Stimulated activated CD8-positive, alpha-beta memory T cell treated with anti-CD3 and anti-CD28 coated beads, Interleukin-2, amount 100 ng/mL, for 48 hours (primary cell): Measurements from ENCODE around the gene COL7A1.
"Not testable (repeated sequence)": the region's sequence is repeated elsewhere in the genome, so short reads cannot be mapped to it uniquely, and the experiment has no call there.

Experiments used
- DNase-seq, 2 donors: peaks; one replicate each; pipeline ENCODE4 v3.0.0-alpha.2; 2020; ENCODE audit warnings: low read depth in 2 of 2

COL7A1 gene

DNA sequence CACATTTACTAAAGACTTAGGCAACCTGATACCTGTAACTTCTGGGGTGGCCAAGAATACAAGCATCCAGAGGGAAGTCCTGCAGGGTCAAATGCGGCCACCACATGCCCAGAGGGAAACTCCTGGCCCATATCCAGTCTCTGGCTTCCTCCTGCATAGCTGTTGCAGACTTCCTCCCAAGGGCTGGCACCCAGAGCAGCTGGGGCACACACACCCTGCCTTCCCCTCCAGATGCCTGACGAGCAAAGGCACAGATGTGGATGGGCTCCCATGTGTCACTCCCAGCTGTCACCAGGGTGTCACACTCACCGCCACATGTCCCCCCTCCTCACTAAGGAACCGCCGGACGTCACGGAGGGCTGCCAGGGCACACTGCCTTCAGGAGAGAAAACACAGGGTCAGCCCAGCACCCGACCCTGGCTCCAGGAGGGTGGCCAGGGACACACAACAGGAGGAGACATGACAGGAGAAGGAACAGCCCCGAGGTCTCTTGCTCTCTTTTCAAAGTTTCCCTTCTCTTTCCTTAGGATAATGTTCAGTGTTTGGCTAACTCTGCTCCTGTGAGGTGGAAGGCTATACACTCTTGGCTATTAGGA is 51.8 kb downstream of the COL7A1 start:
- no peak for DNase-seq

- DNase-seq, result no peak
These were observed 56.7 kb downstream of the COL7A1 start for GRCh38 chr3:48538451-48538850.

DNA sequence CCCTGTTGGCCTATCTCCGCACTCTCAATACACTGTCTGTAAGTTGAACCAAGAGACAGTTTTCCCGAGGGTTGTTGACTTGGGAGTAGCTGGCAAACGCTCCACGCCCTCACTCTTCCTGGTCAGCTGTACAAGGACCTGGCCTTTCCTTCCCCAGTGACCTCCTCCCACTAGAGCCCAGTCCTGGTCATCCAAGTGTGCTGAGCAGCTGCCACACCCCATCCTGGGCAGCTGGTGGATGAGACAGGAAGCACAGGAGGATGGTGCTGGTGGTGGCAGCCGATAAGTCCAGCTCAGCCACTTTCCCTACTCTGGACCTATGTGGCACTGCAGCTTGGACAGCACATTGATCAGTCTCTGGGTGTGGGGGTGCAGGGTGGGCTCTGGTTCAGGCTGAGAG is 58.3 kb downstream of the COL7A1 start:
- DNase-seq, result no peak

DNA sequence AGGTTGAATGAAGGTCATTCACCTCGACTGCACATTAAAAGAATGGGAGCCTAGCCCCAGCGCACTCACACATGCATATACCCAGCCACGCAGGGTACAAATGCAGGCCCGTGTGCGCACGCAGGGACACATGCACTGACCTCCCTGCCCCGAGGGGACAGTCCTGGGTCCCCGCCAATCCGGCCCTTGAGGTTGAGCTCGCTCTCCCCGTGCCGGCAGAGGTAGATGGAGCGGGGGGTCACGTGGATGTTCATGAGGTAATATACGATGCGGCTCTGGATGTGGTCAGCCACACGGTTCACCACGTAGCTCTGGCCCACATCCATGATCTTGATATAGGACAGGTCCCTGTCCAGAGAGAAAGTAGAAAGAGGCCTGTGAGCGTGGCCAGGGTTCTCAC is 59.0 kb downstream of the COL7A1 start:
- DNase-seq, result no peak

DNA sequence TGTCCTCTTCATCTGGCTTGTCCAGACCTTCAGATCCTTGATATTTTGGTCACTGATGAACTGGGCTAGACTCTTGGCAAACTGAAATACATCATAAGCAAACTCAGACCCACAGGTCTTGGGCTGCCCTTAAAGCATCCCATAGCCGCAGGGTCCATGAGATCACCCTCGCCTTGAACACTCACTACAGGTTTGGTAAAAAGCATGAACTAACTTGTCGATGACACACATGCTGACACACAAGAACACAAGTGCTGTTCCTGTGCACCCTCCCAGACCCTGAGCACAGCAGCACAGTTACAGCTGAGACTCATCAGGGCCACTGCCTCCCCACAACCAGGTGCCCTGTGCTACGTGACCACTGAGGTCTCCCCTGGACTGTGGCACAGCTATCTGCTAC is 59.6 kb downstream of the COL7A1 start:
- DNase-seq, result no peak

GRCh38 chr3:48532977-48533337 is 62.2 kb downstream of the COL7A1 start:
- DNase-seq, result no peak

- no peak for DNase-seq
These were observed 62.7 kb downstream of the COL7A1 start for GRCh38 chr3:48532271-48532976.

DNA sequence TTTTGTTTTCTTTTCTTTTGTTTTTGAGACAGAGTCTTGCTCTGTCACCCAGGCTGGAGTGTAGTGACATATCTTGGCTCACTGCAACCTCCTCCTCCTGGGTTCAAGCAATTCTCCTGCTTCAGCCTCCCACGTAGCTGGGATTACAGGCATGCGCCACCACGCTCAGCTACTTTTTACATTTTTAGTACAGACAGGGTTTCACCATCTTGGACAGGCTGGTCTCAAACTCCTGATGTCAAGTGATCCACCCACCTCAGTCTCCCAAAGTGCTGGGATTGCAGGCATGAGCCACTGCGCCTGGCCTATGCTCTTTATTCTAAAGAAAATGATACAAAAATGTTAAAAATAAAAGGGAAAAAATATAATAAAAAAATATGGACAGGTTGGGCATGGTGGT is 64.4 kb downstream of the COL7A1 start:
- DNase-seq, result not testable (repeated sequence)

GRCh38 chr3:48528754-48529153 is 66.4 kb downstream of the COL7A1 start:
- no peak for DNase-seq

DNA sequence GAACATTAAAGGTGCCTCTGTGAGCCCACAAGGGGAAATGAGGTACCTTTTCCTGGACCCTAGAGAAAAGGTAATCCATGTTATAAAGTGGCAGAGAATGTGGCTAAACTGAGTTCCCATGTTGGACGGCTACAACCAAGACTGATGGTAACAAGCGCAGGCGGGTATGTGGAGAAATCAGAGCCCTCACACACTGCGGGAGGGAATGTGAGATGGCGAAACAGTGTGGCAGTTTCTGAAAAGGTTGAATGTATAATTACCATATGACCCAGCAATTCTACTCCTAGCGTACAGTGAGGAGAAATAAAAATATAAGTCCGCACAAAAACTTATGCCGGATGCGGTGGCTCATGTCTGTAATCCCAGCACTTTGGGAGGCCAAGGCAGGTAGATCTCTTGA is 67.1 kb downstream of the COL7A1 start:
- no peak for DNase-seq

DNA sequence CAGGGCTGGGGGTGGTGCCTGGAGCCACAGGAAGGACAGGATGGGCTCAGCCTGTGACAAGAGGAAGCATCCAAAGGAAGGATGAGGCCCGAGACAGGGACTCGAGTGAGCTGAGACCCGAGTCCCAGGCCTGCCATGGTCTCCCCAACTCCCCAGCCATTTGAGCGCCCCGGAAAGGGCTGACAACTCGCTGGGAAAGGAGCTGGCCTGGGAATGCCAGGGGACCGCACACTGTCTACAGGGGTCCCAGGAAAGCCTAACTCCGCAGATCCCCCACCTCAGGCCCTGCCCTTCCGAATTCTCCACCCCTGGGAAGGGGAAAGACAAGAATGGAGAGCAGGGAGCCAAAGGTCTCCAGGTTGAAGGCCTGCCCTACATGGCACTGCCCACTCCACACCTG is 70.2 kb downstream of the COL7A1 start:
- no peak for DNase-seq

DNA sequence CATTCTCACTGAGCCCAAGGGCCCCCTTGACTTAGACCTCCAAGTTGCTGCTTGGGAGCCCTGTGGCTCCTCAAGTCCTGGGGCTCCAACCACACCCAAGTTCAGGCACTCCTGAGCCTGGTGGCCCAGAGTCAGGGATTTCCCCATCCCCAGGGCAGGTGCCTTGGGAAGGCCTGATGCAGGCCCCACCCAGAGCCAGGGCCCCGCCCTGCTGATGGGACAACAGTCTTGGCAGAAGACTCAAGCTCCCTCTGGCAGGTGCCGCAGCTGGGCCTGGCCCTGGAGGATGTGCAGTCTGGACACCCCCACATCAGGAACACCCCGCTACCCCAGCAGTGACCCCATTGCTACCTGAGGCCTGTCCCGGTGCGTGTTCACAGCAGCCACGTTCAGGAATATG is 73.5 kb downstream of the COL7A1 start:
- DNase-seq, result no peak

DNA sequence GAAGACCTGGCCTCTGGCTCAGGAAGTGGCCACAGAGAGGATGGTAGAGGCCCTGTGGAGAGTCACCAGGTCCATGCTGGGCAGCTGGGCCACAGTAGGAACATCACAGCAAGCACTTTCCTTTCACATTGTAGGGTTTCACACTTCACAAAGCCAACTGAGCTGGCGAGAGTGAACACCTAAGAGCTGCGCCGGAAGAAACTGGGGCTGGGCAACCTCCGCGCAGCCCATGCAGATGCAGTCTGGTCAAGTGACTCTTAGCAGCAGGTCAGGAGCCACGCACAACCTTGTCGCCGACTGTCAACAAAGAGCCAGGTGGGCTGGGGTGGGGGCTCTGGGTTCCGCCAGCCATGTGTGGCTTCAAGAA is 75.9 kb downstream of the COL7A1 start:
- no peak for DNase-seq

DNA sequence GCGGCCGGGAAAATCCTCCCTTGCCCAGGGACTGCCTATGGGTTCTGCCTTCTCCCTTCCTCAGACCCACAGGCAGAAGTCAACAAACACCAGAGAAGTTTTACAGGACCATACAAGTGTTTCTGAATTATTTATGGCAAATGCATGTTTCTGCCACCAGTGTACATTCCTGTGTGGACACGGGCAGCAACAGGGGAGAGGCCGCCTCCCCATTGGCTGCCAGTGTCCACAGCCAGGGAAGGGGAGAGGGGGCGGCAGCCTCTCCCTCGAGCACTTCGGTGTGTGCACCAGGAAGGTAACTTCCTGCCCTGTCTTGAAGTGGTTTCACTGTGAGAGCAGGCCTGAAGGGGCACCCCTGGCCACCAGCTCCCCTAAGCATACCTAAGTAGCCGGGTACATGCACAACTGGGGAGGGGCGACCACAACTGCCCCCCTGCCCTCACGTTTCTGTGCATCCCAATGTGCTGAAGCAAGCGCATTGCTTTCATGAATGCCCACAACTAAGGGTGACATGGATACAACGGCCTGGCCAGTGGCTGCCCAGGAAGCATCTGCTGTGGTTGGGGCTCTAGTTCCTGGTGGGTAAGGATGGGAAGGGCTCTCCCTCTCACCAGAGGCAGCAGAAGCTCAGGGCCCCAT is 76.4 kb downstream of the COL7A1 start:
- no peak for DNase-seq

- no peak for DNase-seq
These were observed 77.1 kb downstream of the COL7A1 start for GRCh38 chr3:48518069-48518468.

GRCh38 chr3:48516571-48516970 is 78.6 kb downstream of the COL7A1 start:
- no peak for DNase-seq

DNA sequence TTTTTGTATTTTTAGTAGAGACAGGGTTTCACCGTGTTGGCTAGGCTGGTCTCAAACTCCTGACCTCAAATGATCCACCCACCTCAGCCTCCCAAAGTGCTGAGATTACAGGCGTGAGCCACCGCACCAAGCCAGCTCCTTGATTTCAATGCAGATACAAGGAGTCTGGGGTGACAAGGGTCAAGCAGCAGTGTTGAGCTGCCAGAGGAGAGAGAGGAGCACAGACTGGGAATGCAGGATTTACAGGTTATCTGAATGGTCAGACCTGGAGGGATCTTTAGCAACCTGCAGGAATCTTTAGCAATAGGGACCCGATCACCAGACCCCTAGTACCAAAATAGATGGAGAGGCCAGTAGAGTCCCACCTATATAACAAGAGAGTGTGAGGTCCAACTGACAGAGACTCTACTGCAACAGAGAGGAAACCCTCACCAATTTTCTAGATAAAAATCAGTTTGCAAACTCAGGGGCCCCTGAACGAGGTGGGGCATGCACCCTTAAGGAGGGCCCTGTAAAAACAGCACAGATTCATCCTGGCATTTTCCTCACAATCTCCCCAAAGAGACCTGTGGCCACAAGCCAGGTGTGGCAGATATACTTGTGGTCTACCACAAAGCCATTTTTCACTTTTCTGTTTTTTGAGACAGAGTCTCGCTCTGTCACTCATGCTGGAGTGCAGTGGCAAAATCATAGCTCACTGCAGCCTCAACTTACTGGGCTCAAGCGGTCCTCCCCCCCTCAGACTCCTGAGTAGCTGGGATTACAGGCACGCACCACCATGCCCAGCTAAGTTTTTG is 80.5 kb downstream of the COL7A1 start:
- DNase-seq, result no peak
